GM19043 (cell line): ENCODE measurements around the gene FBXO36.

Experiments used
- ATAC-seq: cut with Tn5 transposase; IDR thresholded peaks from one replicate; pipeline ENCODE4 v1.9.1; 2021; ENCODE audit warnings: low read depth; ENCODE audit not compliant: unreplicated experiment

The FBXO36 gene

GRCh38 chr2:230043025-230043424 is 120.7 kb downstream of the FBXO36 start:
- ATAC-seq = no peak

- ATAC-seq = no peak
Observed at GRCh38 chr2:230043461-230043860, 121.2 kb downstream of the FBXO36 start.

GRCh38 chr2:230046491-230046890 is 124.2 kb downstream of the FBXO36 start:
- ATAC-seq = no peak

GRCh38 chr2:230048010-230048671 is 125.8 kb downstream of the FBXO36 start:
- no peak for ATAC-seq

GRCh38 chr2:230050136-230050535 is 127.8 kb downstream of the FBXO36 start:
- ATAC-seq = no peak

GRCh38 chr2:230052299-230052698 is 130.0 kb downstream of the FBXO36 start:
- no peak for ATAC-seq

- ATAC-seq = no peak
Observed at GRCh38 chr2:230053753-230054478, 131.6 kb downstream of the FBXO36 start.

GRCh38 chr2:230060672-230061293 is 138.5 kb downstream of the FBXO36 start:
- ATAC-seq = no peak
